Stimulated activated CD8-positive, alpha-beta memory T cell treated with anti-CD3 and anti-CD28 coated beads, Interleukin-4, amount 100 ng/mL, for 24 hours (primary cell): ENCODE results near the gene NUP214.
"Not testable (repeated sequence)": the region's sequence is repeated elsewhere in the genome, so short reads cannot be mapped to it uniquely, and the experiment has no call there.

ENCODE experiments used
- DNase-seq: peaks from one replicate; pipeline ENCODE4 v3.0.0-alpha.2; 2020; ENCODE audit warnings: low read depth

NUP214 gene

DNA sequence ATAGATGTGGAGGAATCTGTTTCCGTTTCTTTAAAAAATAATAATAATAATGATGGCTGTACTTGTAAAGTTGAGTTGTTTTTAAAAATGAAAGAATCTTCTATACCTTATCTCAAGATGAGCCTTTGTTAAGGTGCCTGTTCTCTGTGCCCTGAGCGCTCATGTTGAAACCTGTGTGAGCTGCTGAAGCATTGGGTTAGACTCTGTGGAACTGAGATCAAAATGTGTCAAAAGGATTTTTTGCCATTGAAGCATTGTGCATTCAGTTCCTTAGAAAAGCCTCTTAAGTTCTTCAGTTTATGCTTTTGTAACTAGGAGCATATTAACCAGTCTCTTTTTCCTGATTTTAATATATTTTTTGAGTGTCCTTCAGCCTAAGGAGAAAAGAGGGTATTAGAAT lies 67.7 kb downstream of the NUP214 start:
- DNase-seq: no peak

- DNase-seq: no peak
Observed at GRCh38 chr9:131194762-131195161, 69.4 kb downstream of the NUP214 start.

- DNase-seq: no peak
Observed at GRCh38 chr9:131197160-131197911, 72.0 kb downstream of the NUP214 start.

DNA sequence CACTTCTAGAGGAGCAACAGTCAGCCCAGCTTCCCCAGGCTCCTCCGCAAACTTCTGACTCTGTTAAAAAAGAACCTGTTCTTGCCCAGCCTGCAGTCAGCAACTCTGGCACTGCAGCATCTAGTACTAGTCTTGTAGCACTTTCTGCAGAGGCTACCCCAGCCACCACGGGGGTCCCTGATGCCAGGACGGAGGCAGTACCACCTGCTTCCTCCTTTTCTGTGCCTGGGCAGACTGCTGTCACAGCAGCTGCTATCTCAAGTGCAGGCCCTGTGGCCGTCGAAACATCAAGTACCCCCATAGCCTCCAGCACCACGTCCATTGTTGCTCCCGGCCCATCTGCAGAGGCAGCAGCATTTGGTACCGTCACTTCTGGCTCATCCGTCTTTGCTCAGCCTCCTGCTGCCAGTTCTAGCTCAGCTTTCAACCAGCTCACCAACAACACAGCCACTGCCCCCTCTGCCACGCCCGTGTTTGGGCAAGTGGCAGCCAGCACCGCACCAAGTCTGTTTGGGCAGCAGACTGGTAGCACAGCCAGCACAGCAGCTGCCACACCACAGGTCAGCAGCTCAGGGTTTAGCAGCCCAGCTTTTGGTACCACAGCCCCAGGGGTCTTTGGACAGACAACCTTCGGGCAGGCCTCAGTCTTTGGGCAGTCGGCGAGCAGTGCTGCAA lies 72.8 kb downstream of the NUP214 start:
- DNase-seq: no peak

GRCh38 chr9:131201856-131202255 lies 76.5 kb downstream of the NUP214 start:
- DNase-seq: no peak

- DNase-seq: no peak
Observed at GRCh38 chr9:131203431-131204218, 78.2 kb downstream of the NUP214 start.

- no peak for DNase-seq
Observed at GRCh38 chr9:131204285-131204684, 78.9 kb downstream of the NUP214 start.

DNA sequence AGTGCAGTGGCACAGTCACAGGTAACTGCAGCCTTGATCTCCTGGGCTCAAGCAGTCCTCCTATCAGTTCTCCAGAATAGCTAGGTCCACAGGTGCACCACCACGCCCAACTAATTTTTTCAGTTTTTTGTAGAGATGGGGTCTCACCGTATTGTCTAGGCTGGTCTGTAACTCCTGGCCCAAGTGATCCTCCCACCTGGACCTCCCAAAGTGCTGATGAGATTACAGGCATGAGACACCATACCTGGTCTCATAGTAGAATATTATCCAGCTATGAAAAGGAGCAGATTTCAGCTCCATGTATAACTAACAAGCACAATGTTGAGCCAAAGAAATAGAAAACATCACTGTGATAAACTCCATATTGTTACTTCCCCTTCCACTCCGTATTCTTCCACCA lies 81.1 kb downstream of the NUP214 start:
- no peak for DNase-seq

DNA sequence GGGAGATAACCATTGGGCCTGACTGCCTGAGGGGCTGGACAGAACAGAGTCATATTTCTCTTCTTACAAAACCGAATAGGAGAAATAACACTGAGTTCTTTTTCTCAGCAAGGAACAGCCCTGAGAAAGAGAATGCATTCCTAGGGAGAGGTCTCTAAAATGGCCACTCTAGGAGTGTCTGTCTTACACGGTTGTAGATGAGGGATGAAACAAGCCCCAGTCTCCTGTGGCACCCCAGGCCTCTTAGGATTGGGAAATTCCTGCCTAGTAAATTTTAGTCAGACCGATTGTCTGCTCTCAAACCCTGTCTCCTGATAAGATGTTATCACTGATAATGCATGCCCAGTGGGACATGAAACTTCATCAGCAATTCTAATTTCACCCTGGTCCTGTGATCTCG lies 86.5 kb downstream of the NUP214 start:
- not testable (repeated sequence) for DNase-seq

DNA sequence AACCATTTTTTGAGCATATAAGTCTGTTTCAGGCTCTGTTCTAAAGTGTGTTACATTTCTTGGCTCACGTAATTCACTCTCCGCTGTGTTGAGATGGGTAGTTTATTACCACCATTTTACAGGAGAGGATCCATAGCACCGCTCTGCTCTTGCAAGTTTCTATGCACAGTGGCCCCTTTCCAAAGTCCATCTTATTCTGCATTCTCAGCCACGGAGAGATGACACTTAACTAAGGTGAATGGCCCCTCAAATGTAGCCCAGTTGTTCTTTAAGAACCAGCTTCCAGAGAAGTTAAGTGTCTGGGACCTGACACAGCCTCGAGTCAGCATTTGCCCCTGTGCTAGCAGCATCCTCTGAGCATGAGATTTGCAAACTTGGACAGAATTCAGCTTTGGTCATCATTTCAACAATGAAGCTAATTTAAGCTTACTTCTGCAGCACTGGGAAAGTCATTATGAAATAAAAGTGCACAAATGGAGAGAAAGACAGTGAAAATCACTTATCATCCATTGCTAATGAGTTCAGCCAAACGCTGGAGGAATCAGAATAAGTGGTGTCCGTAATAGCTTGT lies 89.0 kb downstream of the NUP214 start:
- DNase-seq: no peak

GRCh38 chr9:131214876-131215275 lies 89.5 kb downstream of the NUP214 start:
- no peak for DNase-seq

GRCh38 chr9:131216806-131217205 lies 91.4 kb downstream of the NUP214 start:
- no peak for DNase-seq

DNA sequence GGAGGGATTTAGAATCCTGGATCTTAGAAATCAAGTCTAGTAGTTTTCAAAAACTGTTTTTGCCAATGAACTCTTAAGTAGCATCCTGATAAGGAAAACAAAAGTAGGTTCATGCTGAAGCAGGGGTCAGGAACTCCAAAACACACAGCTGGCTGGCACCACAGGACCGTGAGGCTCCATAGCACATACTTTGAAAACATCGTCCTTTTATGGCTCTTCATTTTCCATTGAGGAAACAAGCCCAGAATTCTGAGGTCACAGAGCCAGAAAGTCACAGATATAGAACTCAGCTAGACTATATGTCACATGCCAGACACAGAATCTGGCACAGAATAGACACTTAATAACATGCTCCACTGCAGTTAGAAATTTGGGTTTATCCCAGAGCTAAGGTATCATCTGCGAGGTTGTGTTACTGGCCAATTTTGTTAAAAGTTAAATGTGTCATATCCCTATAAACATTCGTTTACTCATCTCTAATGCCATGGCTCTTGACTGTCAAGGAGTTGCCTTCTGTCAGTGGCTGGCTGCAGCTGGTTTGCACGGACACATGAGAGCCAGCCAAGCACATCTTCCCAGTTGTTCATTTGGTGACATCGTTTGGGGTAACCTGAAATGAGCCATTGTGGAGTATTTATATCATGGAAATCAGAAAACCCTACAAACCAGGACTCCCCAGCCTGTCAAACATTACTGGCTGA lies 92.1 kb downstream of the NUP214 start:
- no peak for DNase-seq

DNA sequence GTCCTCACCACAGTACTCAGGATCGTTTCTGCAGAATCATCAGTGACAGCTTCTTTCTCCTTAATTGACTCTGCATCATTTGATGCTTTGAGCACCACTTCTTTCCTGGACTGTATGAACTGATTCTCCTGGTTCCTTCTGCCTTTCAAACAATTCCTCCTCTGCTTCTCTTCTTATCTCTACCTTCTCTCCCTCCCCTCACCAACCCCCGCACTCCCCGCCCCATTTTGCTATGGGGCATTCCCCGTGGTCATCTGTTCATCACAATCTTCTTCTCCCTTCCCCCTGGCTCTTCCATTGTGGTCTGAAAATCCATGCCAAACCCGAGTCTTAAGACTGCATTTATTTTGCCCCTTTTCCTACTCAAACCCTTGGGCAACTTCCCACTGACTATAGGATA lies 93.0 kb downstream of the NUP214 start:
- no peak for DNase-seq

- DNase-seq: no peak
Observed at GRCh38 chr9:131220485-131220884, 95.1 kb downstream of the NUP214 start.

DNA sequence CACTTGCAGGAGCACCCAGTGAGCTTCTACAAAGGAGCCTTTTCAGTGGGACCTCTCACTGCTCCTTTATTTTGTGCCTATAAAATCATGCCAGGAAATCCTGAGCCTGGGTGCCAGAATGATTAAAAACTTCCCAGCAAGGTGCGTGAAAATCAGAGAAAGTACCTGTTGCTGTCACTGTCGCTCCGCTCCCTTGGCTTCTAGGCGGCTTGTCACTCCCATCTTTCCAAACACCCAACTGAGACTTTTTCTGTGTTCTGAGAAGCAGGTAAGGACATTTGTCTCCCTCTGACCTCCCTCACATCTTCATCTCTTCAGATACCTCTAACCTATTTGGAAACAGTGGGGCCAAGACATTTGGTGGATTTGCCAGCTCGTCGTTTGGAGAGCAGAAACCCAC lies 97.1 kb downstream of the NUP214 start:
- no peak for DNase-seq

DNA sequence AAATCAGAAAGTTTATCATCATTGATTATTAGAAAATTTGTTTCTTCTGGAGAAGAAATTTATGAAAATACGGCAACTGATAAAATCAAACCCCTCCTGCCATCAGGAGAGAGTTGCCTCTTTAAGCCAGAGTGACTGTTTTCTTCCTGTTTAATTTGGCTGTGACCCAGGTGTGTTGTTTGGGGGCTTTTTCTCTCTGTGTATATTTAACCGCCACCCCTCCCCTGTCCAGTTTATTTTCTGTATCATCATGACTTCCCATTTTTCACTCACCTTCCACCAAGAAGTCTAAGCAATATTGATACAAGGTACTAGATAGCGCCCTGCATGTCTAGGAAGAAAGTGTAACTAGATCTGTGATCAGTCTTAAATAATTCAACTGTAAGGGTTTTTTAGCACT lies 100.8 kb downstream of the NUP214 start:
- no peak for DNase-seq

DNA sequence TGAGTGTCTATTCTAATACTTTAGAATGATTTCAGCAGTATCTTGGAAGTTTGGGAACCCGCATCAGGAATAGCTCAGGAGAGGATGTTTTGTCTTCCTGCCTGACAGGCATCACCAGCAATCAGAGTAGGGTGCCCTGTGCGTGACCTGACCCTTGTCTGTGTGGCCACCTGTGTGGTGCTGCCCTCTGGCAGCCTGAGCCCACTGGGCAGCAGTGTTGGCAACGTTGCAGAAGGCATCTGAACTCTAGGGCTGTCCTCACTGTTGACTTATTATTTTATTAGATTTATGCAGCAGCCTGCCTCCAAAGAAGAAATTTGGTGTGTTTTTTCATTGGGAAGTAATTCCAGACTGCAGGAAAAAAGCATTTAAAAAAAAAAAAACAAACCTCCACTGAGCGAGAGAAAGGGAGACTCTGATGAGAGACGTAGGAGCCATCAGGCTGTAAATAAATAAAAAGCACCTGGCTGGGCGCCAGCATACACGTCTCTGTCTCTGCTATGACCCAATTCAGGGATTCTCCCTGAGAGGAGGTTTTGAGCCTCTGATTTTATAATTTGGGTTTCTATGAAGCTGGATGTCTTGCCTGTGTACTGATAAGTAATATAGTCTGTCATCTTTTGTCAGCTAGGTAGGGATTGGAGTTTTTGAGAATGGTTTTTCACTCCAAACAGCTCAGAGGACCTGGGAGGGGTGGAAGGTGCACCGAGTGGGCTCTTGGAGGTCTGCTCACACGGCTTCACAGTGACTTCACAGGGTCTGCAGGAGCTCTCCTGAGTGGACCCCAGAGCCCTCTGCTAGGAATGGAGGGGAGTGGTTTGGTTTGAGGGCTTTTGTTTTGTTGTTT lies 101.9 kb downstream of the NUP214 start:
- DNase-seq: no peak

GRCh38 chr9:131227959-131228460 lies 102.6 kb downstream of the NUP214 start:
- no peak for DNase-seq

- DNase-seq: no peak
Observed at GRCh38 chr9:131228988-131229387, 103.6 kb downstream of the NUP214 start.

DNA sequence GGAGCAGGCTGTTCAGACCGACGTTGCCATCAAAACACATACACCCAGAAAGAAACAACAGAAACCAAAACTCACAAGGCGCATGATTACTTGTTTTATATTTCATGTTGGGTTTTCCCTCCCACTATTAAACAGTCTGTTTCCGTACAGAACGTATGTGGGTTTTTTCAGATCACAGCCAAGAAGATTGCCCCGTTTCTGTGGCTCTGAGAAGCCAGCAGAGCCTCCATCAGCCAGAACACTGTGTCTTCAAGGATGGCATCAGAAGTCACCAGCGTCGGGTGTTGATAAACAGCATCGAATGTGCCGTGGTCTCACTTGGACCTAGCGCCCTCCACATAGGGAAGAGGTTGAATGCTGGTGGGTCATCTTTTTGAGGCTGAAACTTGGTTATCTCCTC lies 108.2 kb downstream of the NUP214 start:
- DNase-seq: no peak
